ENCODE results near the gene HLA-DQB1.

DNA sequence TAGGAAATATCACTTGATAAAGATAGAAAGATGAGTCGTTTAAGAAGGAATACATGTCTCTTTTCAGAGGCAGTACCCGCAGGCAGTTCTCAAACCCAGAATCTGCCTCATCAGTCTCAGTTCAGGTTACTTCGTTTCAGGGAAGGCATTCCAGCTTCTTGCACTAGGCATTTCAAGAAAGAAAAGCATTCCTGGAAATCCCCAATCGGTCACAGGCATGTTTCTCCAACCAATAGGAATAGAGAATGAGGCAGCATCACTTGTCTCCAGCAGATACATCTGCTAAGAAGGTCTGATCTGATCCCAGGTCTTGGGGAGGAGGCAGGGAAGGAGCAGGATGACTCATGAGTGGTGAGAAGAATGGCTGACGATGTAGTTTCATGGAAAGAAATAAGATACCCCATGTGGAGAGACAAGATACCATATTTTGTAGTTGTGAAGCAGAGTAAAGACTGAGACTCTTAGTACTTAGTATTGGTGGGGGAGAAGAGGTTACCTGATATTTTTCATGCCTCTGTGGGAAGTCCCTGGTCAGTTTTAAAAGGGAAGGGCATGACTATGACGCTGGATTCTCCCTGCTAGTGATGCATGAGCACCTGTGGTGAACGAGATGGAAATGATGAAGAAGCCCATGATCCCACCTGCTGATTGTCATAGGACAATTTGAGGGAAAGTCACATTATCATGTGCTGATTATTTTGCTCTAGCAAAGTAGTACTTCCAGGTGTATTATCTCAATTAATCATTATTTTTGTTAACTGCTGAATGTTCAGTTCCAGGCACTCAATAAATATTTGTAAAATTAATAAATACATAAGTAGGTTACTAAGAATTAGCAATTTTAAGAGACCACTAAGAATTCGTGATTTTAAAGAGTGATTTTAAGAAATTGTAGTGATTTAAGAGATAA, 56.5 kb downstream of the HLA-DQB1 start:
- TF ChIP-seq EZH2phosphoT487 (IDR thresholded peaks at IDR 0.05; ENCODE audit: insufficient read depth, low read depth) = no peak
- no peak for TF ChIP-seq EZH2 (IDR thresholded peaks at IDR 0.05; ENCODE audit: insufficient read depth, poor library complexity, severe bottlenecking)
